Fibroblast of villous mesenchyme (primary cell): ENCODE results near the gene PCED1A. TPM values are rescaled to one million over a fixed set of nuclear protein-coding genes. Genes with fewer than 3 reads are reported as not detected.

Source experiments
- DNase-seq: peaks from one replicate; pipeline ENCODE4 v3.0.0-alpha.2; 2010; ENCODE audit warnings: low read depth
- H3K4me3 ChIP-seq: 2 replicates; pipeline ENCODE4 v1.5.1; 2011; ENCODE audit warnings: low read depth, mild to moderate bottlenecking, low read length
- total RNA-seq: library from RNA; depleted of rRNA; stranded (reverse); fragments of >200 nt; gene quantifications from 2 replicates; pipeline ENCODE4 v1.2.3, GENCODE V29; 2012
- TF ChIP-seq, protein P1 (sequence below): IDR thresholded peaks from 2 replicates; pipeline ENCODE4 v1.5.1; 2012; ENCODE audit warnings: low read depth, mild to moderate bottlenecking, low read length; ENCODE audit not compliant: insufficient read depth

The PCED1A gene
- total RNA-seq, 1 donor, result 32.8 TPM

GRCh38 chr20:2794202-2794748 is 46.2 kb downstream of the PCED1A start:
- H3K4me3 ChIP-seq, result no peak overlapping the region
- TF ChIP-seq, protein P1, sequence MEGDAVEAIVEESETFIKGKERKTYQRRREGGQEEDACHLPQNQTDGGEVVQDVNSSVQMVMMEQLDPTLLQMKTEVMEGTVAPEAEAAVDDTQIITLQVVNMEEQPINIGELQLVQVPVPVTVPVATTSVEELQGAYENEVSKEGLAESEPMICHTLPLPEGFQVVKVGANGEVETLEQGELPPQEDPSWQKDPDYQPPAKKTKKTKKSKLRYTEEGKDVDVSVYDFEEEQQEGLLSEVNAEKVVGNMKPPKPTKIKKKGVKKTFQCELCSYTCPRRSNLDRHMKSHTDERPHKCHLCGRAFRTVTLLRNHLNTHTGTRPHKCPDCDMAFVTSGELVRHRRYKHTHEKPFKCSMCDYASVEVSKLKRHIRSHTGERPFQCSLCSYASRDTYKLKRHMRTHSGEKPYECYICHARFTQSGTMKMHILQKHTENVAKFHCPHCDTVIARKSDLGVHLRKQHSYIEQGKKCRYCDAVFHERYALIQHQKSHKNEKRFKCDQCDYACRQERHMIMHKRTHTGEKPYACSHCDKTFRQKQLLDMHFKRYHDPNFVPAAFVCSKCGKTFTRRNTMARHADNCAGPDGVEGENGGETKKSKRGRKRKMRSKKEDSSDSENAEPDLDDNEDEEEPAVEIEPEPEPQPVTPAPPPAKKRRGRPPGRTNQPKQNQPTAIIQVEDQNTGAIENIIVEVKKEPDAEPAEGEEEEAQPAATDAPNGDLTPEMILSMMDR, result no peak
- no peak for DNase-seq

- no peak for DNase-seq
- no peak overlapping the region for H3K4me3 ChIP-seq
- TF ChIP-seq, protein P1, result no peak
Observed at GRCh38 chr20:2793471-2793870, 47.0 kb downstream of the PCED1A start.

Other genes with a start within 250 kb of the PCED1A start
- gene NOP56, start 188.0 kb downstream of the PCED1A start, total RNA-seq, result 115 and 127 TPM in 2 replicates
- 63.0 and 86.0 TPM in 2 replicates for gene IDH3B, start 176.4 kb downstream of the PCED1A start, total RNA-seq
- gene EBF4, start 147.9 kb downstream of the PCED1A start, total RNA-seq, result 2.6 and 3.5 TPM in 2 replicates
- 7.4 and 10.8 TPM in 2 replicates for gene CPXM1, start 40.0 kb downstream of the PCED1A start, total RNA-seq
- gene C20orf141, start 25.7 kb downstream of the PCED1A start, total RNA-seq, result 0.32 TPM in 1 of 2 replicates, not detected in the other
- gene TMEM239, start 24.3 kb downstream of the PCED1A start, total RNA-seq, result 0.43 TPM in 1 of 2 replicates, not detected in the other
- 48.6 and 51.0 TPM in 2 replicates for gene VPS16, start 90 bp upstream of the PCED1A start, total RNA-seq
- gene PTPRA, start 32.8 kb upstream of the PCED1A start, total RNA-seq, result 20.6 and 41.5 TPM in 2 replicates
- under 0.01 TPM in 1 of 2 replicates, not detected in the other for gene GNRH2, start 203.0 kb upstream of the PCED1A start, total RNA-seq
- 26.8 and 31.6 TPM in 2 replicates for gene MRPS26, start 205.4 kb upstream of the PCED1A start, total RNA-seq
- not detected in 2 replicates for gene OXT, start 231.0 kb upstream of the PCED1A start, total RNA-seq
- not detected in 2 replicates for gene AVP, start 244.1 kb upstream of the PCED1A start, total RNA-seq